ENCODE measurements around the gene SLIT3.

SLIT3 gene

GRCh38 chr5:168796000-168796399 lies 504.9 kb downstream of the SLIT3 start:
- DNase-seq (ENCODE audit: low spot score), result no peak

- peak; percentile 42 for DNase-seq (ENCODE audit: low spot score)
Measured at GRCh38 chr5:168793841-168794837, 506.8 kb downstream of the SLIT3 start.

- no peak for DNase-seq (ENCODE audit: low spot score)
Measured at GRCh38 chr5:168792678-168793077, 508.3 kb downstream of the SLIT3 start.

GRCh38 chr5:168790671-168791250 lies 510.2 kb downstream of the SLIT3 start:
- no peak for DNase-seq (ENCODE audit: low spot score)

GRCh38 chr5:168790002-168790635 lies 510.8 kb downstream of the SLIT3 start:
- DNase-seq (ENCODE audit: low spot score), result no peak

GRCh38 chr5:168788786-168789185 lies 512.2 kb downstream of the SLIT3 start:
- no peak for DNase-seq (ENCODE audit: low spot score)

- no peak for DNase-seq (ENCODE audit: low spot score)
Measured at GRCh38 chr5:168788107-168788506, 512.8 kb downstream of the SLIT3 start.

- no peak for DNase-seq (ENCODE audit: low spot score)
Measured at GRCh38 chr5:168786147-168786546, 514.8 kb downstream of the SLIT3 start.

- no peak for DNase-seq (ENCODE audit: low spot score)
Measured at GRCh38 chr5:168784454-168784853, 516.5 kb downstream of the SLIT3 start.

GRCh38 chr5:168781941-168782571 lies 518.9 kb downstream of the SLIT3 start:
- no peak for DNase-seq (ENCODE audit: low spot score)

GRCh38 chr5:168780888-168781287 lies 520.1 kb downstream of the SLIT3 start:
- no peak for DNase-seq (ENCODE audit: low spot score)

GRCh38 chr5:168779333-168779732 lies 521.6 kb downstream of the SLIT3 start:
- no peak for DNase-seq (ENCODE audit: low spot score)

GRCh38 chr5:168778536-168778935 lies 522.4 kb downstream of the SLIT3 start:
- DNase-seq (ENCODE audit: low spot score), result no peak

GRCh38 chr5:168777651-168778050 lies 523.3 kb downstream of the SLIT3 start:
- DNase-seq (ENCODE audit: low spot score), result no peak

GRCh38 chr5:168776070-168776469 lies 524.9 kb downstream of the SLIT3 start:
- no peak for DNase-seq (ENCODE audit: low spot score)

- no peak for DNase-seq (ENCODE audit: low spot score)
Measured at GRCh38 chr5:168773226-168773625, 527.7 kb downstream of the SLIT3 start.

GRCh38 chr5:168772316-168772961 lies 528.5 kb downstream of the SLIT3 start:
- DNase-seq (ENCODE audit: low spot score), result no peak

- DNase-seq (ENCODE audit: low spot score), result no peak
Measured at GRCh38 chr5:168771678-168772077, 529.3 kb downstream of the SLIT3 start.

GRCh38 chr5:168770996-168771395 lies 529.9 kb downstream of the SLIT3 start:
- DNase-seq (ENCODE audit: low spot score), result no peak

- no peak for DNase-seq (ENCODE audit: low spot score)
Measured at GRCh38 chr5:168770036-168770498, 530.9 kb downstream of the SLIT3 start.

- no peak for DNase-seq (ENCODE audit: low spot score)
Measured at GRCh38 chr5:168768172-168768571, 532.8 kb downstream of the SLIT3 start.

- no peak for DNase-seq (ENCODE audit: low spot score)
Measured at GRCh38 chr5:168766426-168766700, 534.6 kb downstream of the SLIT3 start.
